Measurements from ENCODE around the gene OR51B6.

GRCh38 chr11:5363679-5364078 is 12.4 kb downstream of the OR51B6 start:
- TF ChIP-seq POLR2A (IDR thresholded peaks at IDR 0.05) = no peak
- TF ChIP-seq, protein P1, sequence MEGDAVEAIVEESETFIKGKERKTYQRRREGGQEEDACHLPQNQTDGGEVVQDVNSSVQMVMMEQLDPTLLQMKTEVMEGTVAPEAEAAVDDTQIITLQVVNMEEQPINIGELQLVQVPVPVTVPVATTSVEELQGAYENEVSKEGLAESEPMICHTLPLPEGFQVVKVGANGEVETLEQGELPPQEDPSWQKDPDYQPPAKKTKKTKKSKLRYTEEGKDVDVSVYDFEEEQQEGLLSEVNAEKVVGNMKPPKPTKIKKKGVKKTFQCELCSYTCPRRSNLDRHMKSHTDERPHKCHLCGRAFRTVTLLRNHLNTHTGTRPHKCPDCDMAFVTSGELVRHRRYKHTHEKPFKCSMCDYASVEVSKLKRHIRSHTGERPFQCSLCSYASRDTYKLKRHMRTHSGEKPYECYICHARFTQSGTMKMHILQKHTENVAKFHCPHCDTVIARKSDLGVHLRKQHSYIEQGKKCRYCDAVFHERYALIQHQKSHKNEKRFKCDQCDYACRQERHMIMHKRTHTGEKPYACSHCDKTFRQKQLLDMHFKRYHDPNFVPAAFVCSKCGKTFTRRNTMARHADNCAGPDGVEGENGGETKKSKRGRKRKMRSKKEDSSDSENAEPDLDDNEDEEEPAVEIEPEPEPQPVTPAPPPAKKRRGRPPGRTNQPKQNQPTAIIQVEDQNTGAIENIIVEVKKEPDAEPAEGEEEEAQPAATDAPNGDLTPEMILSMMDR (IDR thresholded peaks at IDR 0.05 in 8 of 11, conservative IDR thresholded peaks at IDR 0.05 in 3 of 11) = no peak

Measured in spleen (tissue), 7 donors.